VCaP (cell line): Measurements from ENCODE around the gene WIPF3.

Source experiments
- H3K27ac ChIP-seq: fragments of 450-650 bp; 2 replicates; pipeline ENCODE4 v1.5.1; 2017
- TF ChIP-seq, protein P1 (sequence below): fragments of 450-650 bp; conservative IDR thresholded peaks from 2 replicates; pipeline ENCODE4 v1.5.1; 2017; ENCODE audit warnings: mild to moderate bottlenecking, moderate library complexity

WIPF3 gene

DNA sequence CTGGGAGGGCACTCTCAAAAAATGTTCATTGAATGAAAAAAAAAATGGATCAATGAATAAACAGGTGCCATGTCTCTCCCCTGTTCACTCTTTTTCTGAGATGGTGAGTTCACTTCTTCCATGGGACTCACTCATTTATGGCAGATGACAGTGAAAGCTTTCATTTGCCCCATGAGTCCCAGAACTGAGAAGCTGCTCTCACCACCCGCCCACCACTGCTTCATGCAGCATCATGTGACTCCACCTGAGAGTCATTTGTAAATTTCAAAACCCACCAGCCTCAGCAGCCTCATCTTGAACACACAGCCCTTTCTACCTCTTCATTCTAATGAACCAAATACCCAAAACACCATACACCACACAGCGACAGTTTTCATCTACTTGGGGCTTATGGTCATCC is 118.4 kb downstream of the WIPF3 start:
- TF ChIP-seq, protein P1, sequence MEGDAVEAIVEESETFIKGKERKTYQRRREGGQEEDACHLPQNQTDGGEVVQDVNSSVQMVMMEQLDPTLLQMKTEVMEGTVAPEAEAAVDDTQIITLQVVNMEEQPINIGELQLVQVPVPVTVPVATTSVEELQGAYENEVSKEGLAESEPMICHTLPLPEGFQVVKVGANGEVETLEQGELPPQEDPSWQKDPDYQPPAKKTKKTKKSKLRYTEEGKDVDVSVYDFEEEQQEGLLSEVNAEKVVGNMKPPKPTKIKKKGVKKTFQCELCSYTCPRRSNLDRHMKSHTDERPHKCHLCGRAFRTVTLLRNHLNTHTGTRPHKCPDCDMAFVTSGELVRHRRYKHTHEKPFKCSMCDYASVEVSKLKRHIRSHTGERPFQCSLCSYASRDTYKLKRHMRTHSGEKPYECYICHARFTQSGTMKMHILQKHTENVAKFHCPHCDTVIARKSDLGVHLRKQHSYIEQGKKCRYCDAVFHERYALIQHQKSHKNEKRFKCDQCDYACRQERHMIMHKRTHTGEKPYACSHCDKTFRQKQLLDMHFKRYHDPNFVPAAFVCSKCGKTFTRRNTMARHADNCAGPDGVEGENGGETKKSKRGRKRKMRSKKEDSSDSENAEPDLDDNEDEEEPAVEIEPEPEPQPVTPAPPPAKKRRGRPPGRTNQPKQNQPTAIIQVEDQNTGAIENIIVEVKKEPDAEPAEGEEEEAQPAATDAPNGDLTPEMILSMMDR: no peak
- H3K27ac ChIP-seq: no peak overlapping the region

DNA sequence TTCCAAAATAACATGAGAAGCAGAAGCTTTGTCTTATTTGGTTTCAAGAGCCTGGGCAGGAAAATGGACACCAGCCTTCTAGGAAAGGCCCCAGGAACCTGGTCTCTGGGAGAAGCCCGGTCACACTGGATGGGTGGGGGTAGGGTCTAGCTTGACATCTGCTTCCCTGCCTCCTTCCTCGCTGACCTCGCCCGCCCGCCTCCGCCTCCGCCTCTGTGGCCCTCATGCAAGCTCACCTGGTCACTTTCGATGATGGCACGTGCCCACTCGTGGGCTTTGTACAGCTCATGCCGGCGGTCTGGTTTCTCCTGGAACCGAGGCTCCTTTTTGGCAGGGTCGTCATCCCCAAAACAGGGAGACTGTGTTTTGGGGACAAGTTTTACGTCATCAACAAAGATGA is 119.9 kb downstream of the WIPF3 start:
- H3K27ac ChIP-seq: peak overlapping the region; percentile 27; the same call in 1 of the 2 replicates
- TF ChIP-seq, protein P1: no peak

DNA sequence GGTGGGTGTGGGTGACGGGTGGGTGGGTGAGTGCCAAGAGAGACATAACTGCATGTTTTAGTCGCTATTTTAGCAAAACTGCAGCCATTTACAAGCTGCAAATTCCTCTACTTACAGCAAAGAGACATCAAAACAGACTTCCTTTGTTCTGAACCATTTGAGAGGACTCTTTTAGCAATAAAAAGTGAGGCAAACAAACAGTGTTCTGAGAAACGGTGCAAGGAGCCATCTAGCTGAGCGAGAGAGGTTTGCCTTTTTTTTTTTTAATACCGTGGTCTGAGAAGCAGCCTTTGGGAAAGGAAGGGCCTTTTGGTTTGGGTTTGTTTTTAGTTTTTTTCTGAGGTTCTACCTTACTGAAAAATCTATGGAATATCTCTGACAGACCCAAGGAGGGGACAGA is 120.4 kb downstream of the WIPF3 start:
- peak overlapping the region; percentile 27; the same call in 1 of the 2 replicates for H3K27ac ChIP-seq
- TF ChIP-seq, protein P1: no peak; the same call in 1 of the 2 replicates

DNA sequence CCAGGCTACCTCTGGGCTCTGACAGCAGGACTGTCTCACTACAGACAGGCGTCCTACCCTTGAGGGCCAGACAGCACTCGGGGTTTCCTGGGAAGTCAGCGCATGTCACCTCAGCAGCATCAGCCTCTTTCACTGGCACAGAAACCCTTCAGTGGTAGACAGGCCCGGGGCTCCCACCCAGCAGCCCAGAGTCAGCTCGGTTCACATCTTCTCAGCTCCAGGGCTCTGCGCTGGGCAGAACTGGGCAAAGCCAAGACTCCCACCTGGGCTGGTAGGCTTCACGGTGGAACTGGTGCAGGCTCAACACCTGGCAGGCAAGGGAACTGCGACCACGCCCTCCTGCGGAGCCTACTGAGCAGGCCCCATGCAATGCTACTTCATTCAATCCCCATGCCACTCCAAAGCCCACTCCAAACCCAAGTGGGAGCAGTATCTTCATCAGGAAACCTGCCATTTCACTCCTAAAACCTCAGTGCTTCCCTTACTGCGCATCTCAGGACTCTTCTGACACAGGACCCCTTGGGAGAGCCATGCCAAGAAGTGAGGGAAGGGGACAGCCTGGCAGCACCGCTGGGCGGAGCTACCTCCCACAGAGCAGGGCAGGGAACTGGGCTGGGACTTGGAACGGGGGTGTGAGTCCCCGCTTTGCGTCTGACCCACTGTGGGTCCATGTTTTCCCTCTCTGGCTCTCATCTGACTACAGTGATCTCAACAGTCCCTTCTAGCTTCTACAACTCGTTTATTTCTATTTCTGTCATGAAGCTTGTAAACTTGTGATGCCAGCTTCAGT is 122.9 kb downstream of the WIPF3 start:
- TF ChIP-seq, protein P1: no peak
- H3K27ac ChIP-seq: no peak overlapping the region

DNA sequence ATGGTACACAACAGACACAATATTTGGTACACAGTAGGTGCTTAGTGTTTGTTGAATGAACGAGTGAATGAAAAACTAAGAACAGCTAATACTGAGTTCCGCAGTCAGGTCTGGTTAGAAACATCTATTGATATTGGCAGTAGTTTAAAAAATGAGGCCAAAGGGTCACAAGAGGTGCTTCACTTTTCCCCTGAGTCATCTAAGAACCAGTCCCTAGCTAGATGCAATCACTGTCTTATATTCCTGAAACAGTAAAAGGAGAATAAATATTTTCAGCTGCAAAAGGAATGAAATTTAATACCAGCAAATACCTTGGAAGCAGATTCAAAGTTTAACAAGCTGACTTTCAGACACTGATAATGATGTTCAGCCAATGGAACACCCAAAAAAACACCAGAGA is 128.8 kb downstream of the WIPF3 start:
- no peak overlapping the region for H3K27ac ChIP-seq
- TF ChIP-seq, protein P1: no peak

DNA sequence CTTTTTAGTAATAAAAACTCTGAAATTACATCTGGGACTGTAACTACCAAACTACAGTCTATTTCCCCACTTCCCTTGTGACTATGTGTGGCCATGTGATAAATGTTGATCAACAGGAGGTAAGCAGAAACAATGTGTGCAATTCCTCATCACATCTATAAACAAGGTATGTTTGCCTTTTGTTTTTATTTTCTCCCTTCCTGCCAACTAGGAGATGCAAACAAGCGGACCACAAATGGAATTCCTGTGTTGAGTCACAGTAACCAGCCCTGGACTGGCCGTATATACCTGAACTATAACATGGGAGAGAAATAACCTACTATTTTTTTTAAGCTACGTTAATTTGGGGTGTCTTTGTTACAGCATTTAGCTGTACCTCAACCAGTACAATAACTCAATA is 130.8 kb downstream of the WIPF3 start:
- no peak overlapping the region for H3K27ac ChIP-seq
- TF ChIP-seq, protein P1: no peak

DNA sequence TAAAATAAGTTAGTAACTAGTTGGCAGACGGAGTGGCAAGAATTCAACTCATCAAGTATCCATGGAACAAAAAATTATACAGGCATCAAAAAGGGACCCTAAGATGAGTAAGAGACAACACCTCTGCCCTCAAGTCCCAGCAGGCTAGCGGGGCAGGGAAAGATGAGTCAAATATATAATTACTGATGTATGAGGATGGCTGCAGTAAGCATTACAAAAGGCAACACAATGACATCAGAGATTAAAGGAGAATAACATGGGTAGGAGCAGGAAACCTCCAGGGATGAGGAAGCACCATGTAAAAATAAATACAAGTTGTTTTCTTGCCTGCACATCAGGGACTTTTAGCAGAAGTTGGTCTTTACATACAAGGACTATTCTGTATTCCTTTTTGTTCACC is 133.9 kb downstream of the WIPF3 start:
- TF ChIP-seq, protein P1: no peak
- H3K27ac ChIP-seq: no peak overlapping the region
